ENCODE results near the gene SPEG.

- TF ChIP-seq, protein P1, sequence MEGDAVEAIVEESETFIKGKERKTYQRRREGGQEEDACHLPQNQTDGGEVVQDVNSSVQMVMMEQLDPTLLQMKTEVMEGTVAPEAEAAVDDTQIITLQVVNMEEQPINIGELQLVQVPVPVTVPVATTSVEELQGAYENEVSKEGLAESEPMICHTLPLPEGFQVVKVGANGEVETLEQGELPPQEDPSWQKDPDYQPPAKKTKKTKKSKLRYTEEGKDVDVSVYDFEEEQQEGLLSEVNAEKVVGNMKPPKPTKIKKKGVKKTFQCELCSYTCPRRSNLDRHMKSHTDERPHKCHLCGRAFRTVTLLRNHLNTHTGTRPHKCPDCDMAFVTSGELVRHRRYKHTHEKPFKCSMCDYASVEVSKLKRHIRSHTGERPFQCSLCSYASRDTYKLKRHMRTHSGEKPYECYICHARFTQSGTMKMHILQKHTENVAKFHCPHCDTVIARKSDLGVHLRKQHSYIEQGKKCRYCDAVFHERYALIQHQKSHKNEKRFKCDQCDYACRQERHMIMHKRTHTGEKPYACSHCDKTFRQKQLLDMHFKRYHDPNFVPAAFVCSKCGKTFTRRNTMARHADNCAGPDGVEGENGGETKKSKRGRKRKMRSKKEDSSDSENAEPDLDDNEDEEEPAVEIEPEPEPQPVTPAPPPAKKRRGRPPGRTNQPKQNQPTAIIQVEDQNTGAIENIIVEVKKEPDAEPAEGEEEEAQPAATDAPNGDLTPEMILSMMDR (IDR thresholded peaks at IDR 0.05): no peak
- TF ChIP-seq EZH2phosphoT487 (IDR thresholded peaks at IDR 0.05) (no peak), EZH2 (IDR thresholded peaks at IDR 0.05) (no peak)
These were observed 13.3 kb upstream of the SPEG start for GRCh38 chr2:219421323-219421722.

All from neural progenitor cell (in vitro differentiated cells).